Fibroblast of skin of right quadriceps (primary cell): ENCODE measurements around the gene SLC22A6.

ENCODE experiments used
- DNase-seq: peaks from one replicate; pipeline ENCODE4 v3.0.0-alpha.2; 2013

The SLC22A6 gene

GRCh38 chr11:62931499-62932278 lies 53.1 kb downstream of the SLC22A6 start:
- DNase-seq: no peak

GRCh38 chr11:62930666-62931065 lies 54.1 kb downstream of the SLC22A6 start:
- DNase-seq: no peak

GRCh38 chr11:62930157-62930556 lies 54.6 kb downstream of the SLC22A6 start:
- DNase-seq: no peak

GRCh38 chr11:62928011-62928410 lies 56.8 kb downstream of the SLC22A6 start:
- no peak for DNase-seq

GRCh38 chr11:62926680-62927455 lies 57.9 kb downstream of the SLC22A6 start:
- no peak for DNase-seq
